ENCODE data around the gene MAP2K4. TPM values are rescaled to one million over a fixed set of nuclear protein-coding genes. Genes with fewer than 3 reads are reported as not detected.

The MAP2K4 gene
- total RNA-seq, 2 experiments from 2014 or later, result 12.3 to 29.1 TPM

- ChIA-PET CTCF (ENCODE audit: unreplicated experiment) (no interaction called here), POLR2A (no interaction called here)
- Histone ChIP-seq H3K9me2 (ENCODE audit: insufficient read depth, low read length) (no peaks in the 10 kb centered on the region), H3K79me2 (ENCODE audit: insufficient read depth, low read depth, low read length) (no peaks in the 10 kb centered on the region), H4K20me1 (ENCODE audit: insufficient read depth, low read length) (no peaks in the 10 kb centered on the region), H3K27ac (ENCODE audit: low read depth, low read length, poor library complexity, severe bottlenecking) (no peak overlapping the region), H2AFZ (ENCODE audit: low read length) (no peak overlapping the region), H3K36me3 (ENCODE audit: insufficient read depth, low read length) (peaks cover 27% of the 10 kb centered on the region; the same call in 1 of the 2 replicates), H3K4me2 (ENCODE audit: low read length) (no peak overlapping the region), H3K9me3 (ENCODE audit: low read length) (no peaks in the 10 kb centered on the region), H3K4me1 (ENCODE audit: insufficient read depth, low read length, poor library complexity, severe bottlenecking) (no peaks in the 10 kb centered on the region), H3K4me3 (ENCODE audit: low read depth, low read length, poor library complexity, severe bottlenecking) (no peak overlapping the region)
- TF ChIP-seq, protein P1, sequence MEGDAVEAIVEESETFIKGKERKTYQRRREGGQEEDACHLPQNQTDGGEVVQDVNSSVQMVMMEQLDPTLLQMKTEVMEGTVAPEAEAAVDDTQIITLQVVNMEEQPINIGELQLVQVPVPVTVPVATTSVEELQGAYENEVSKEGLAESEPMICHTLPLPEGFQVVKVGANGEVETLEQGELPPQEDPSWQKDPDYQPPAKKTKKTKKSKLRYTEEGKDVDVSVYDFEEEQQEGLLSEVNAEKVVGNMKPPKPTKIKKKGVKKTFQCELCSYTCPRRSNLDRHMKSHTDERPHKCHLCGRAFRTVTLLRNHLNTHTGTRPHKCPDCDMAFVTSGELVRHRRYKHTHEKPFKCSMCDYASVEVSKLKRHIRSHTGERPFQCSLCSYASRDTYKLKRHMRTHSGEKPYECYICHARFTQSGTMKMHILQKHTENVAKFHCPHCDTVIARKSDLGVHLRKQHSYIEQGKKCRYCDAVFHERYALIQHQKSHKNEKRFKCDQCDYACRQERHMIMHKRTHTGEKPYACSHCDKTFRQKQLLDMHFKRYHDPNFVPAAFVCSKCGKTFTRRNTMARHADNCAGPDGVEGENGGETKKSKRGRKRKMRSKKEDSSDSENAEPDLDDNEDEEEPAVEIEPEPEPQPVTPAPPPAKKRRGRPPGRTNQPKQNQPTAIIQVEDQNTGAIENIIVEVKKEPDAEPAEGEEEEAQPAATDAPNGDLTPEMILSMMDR (conservative IDR thresholded peaks at IDR 0.05; ENCODE audit: low read length), result no peak
- no peak for TF ChIP-seq EZH2phosphoT487 (IDR thresholded peaks at IDR 0.05; ENCODE audit: borderline replicate concordance, low read depth, low read length)
- DNase-seq (ENCODE audit: low spot score), result no peak
- no TSS peak for BruUV-seq (replicated peaks)
- intact Hi-C loops (cut with micrococcal nuclease; ENCODE audit: unreplicated experiment), result no loop called here
Measured at GRCh38 chr17:12133183-12133582, 112.5 kb downstream of the MAP2K4 start.

DNA sequence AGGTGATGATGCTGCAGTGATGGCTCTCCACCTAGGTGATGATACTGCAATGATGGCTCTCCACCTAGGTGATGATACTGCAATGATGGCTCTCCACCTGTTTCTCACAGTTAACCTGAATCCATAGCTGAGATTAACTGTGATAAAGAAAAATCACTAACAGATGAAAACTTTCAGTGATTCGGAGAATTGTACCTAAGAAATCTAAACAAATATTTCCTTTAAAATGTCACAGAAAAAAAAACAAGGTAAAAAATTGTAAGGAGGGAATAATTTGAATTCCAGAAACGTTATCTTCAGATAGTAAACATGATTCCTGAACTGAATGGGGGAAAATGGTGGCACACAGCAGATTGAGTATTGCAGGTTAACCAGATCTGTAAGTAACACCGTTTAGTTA, 113.4 kb downstream of the MAP2K4 start:
- no peaks in the 10 kb centered on the region for H3K4me1 ChIP-seq (ENCODE audit: insufficient read depth, low read length, poor library complexity, severe bottlenecking)
- no peak for TF ChIP-seq EZH2phosphoT487 (IDR thresholded peaks at IDR 0.05; ENCODE audit: borderline replicate concordance, low read depth, low read length)
- TF ChIP-seq, protein P1 (conservative IDR thresholded peaks at IDR 0.05; ENCODE audit: low read length), result no peak
- H3K36me3 ChIP-seq (ENCODE audit: insufficient read depth, low read length), result peaks cover 24% of the 10 kb centered on the region; the same call in 1 of the 2 replicates
- CTCF ChIA-PET (ENCODE audit: unreplicated experiment), result no interaction called here
- no peak overlapping the region for H3K4me2 ChIP-seq (ENCODE audit: low read length)
- no peaks in the 10 kb centered on the region for H3K79me2 ChIP-seq (ENCODE audit: insufficient read depth, low read depth, low read length)
- no peaks in the 10 kb centered on the region for H4K20me1 ChIP-seq (ENCODE audit: insufficient read depth, low read length)
- DNase-seq (ENCODE audit: low spot score), result no peak
- POLR2A ChIA-PET, result no interaction called here
- H3K4me3 ChIP-seq (ENCODE audit: low read depth, low read length, poor library complexity, severe bottlenecking), result no peak overlapping the region
- no peak overlapping the region for H3K27ac ChIP-seq (ENCODE audit: low read depth, low read length, poor library complexity, severe bottlenecking)
- no peak overlapping the region for H2AFZ ChIP-seq (ENCODE audit: low read length)
- BruUV-seq (replicated peaks), result no TSS peak
- intact Hi-C loops (cut with micrococcal nuclease; ENCODE audit: unreplicated experiment), result no loop called here
- H3K9me3 ChIP-seq (ENCODE audit: low read length), result no peaks in the 10 kb centered on the region
- H3K9me2 ChIP-seq (ENCODE audit: insufficient read depth, low read length), result no peaks in the 10 kb centered on the region

DNA sequence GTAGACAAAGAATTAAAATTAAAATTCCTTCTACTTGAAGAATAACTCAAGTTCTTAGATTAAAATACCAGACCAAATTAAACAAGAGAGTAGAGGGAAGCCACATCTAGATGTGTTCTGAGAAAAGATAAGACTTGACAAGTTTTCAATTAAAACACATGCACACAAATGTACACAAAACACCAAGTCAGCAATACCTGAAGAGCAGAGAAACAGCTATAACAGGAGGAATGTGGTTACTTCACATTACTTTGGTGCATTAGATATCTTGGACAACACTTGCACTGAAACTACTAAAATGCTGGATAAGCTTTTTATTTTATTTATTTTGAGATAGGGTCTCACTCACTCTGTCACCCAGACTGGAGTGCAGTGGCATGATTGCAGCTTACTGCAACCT, 113.9 kb downstream of the MAP2K4 start:
- peaks cover 20% of the 10 kb centered on the region; the same call in 1 of the 2 replicates for H3K36me3 ChIP-seq (ENCODE audit: insufficient read depth, low read length)
- H3K4me2 ChIP-seq (ENCODE audit: low read length), result no peak overlapping the region
- ChIA-PET CTCF (ENCODE audit: unreplicated experiment) (no interaction called here), POLR2A (no interaction called here)
- no peak overlapping the region for H2AFZ ChIP-seq (ENCODE audit: low read length)
- H3K27ac ChIP-seq (ENCODE audit: low read depth, low read length, poor library complexity, severe bottlenecking), result no peak overlapping the region
- no peaks in the 10 kb centered on the region for H4K20me1 ChIP-seq (ENCODE audit: insufficient read depth, low read length)
- intact Hi-C loops (cut with micrococcal nuclease; ENCODE audit: unreplicated experiment), result no loop called here
- no peaks in the 10 kb centered on the region for H3K79me2 ChIP-seq (ENCODE audit: insufficient read depth, low read depth, low read length)
- TF ChIP-seq, protein P1 (conservative IDR thresholded peaks at IDR 0.05; ENCODE audit: low read length), result no peak
- no peak for TF ChIP-seq EZH2phosphoT487 (IDR thresholded peaks at IDR 0.05; ENCODE audit: borderline replicate concordance, low read depth, low read length)
- H3K9me3 ChIP-seq (ENCODE audit: low read length), result no peaks in the 10 kb centered on the region
- DNase-seq (ENCODE audit: low spot score), result no peak
- H3K9me2 ChIP-seq (ENCODE audit: insufficient read depth, low read length), result no peaks in the 10 kb centered on the region
- no TSS peak for BruUV-seq (replicated peaks)
- no peak overlapping the region for H3K4me3 ChIP-seq (ENCODE audit: low read depth, low read length, poor library complexity, severe bottlenecking)
- no peaks in the 10 kb centered on the region for H3K4me1 ChIP-seq (ENCODE audit: insufficient read depth, low read length, poor library complexity, severe bottlenecking)
